Aorta (tissue), 5 donors: ENCODE measurements around the gene TPM1. TPM values are rescaled to one million over a fixed set of nuclear protein-coding genes. Genes with fewer than 3 reads are reported as not detected.

ENCODE experiments used
- ATAC-seq: fragments of 200-7000 bp; cut with Tn5 transposase; one replicate; pipeline ENCODE4 v1.9.1; 2022; ENCODE audit warnings: moderate library complexity; ENCODE audit not compliant: low FRiP score
- DNase-seq, 2 donors: peaks; one replicate each; pipeline ENCODE4 v3.0.0-alpha.2; 2020
- H3K27ac ChIP-seq, 2 donors: one replicate each; pipeline ENCODE4 v1.5.1; 2013; ENCODE audit warnings: low read length in 2 of 2, mild to moderate bottlenecking in 2 of 2, moderate library complexity in 2 of 2, control low read depth in 1 of 2, inconsistent platforms in 1 of 2, low read depth in 1 of 2
- H3K27me3 ChIP-seq, 2 donors: one replicate each; pipeline ENCODE4 v1.6.1; 2013; ENCODE audit warnings: control low read depth in 1 of 2, low read length in 1 of 2, mild to moderate bottlenecking in 1 of 2, moderate library complexity in 1 of 2; ENCODE audit not compliant: insufficient read depth in 2 of 2, control insufficient read depth in 1 of 2
- H3K36me3 ChIP-seq, 2 donors: one replicate each; pipeline ENCODE4 v1.6.1; 2013; ENCODE audit warnings: control low read depth in 1 of 2, low read length in 1 of 2, mild to moderate bottlenecking in 1 of 2; ENCODE audit not compliant: insufficient read depth in 2 of 2, control insufficient read depth in 1 of 2
- H3K4me1 ChIP-seq, 2 donors: one replicate each; pipeline ENCODE4 v1.6.1; 2013; ENCODE audit warnings: low read length in 2 of 2, control low read depth in 1 of 2, mild to moderate bottlenecking in 1 of 2, moderate library complexity in 1 of 2; ENCODE audit not compliant: insufficient read depth in 2 of 2, control insufficient read depth in 1 of 2
- H3K4me3 ChIP-seq, 2 donors: one replicate each; pipeline ENCODE4 v1.5.1; 2013; ENCODE audit warnings: low read length in 2 of 2, control low read depth in 1 of 2, mild to moderate bottlenecking in 1 of 2
- H3K9me3 ChIP-seq: one replicate; pipeline ENCODE4 v1.6.1; 2013; ENCODE audit warnings: mild to moderate bottlenecking, low read length; ENCODE audit not compliant: control insufficient read depth
- WGBS, 2 donors: extraction: QIAGEN DNeasy Blood & Tissue Kit; methylation state at CpG; one replicate each; pipeline ENCODE4 v1.1.7; 2013; 5-methylcytosine and 5-hydroxymethylcytosine counted together
- intact Hi-C, 2 donors: fragments of 100-400 bp; cut with DNase I; formaldehyde crosslinking; loops; one replicate each; pipeline versions ENCODE4 v1.14.2 to v1.15.0; 2022
- polyA plus RNA-seq, 2 donors: library from polyadenylated mRNA; stranded (reverse); fragments of 200-250 nt; gene quantifications; one replicate each; pipeline ENCODE4 v1.2.3, GENCODE V29; 2013
- total RNA-seq, 2 donors: library from RNA; stranded (reverse); fragmentation: NEBNext Ultra II Directional; extraction: Animal tissue kit (Norgen Biotek cat#: 25700); gene quantifications; one replicate each; pipeline ENCODE4 v1.2.1, GENCODE V29; 2021
- donor health status: healthy with polysubstance abuse.
- donor health status: Bipolar disorder and iron deficiency.
- donor health status: DM: no; HTN: no; CAD: no.
- donor health status: DM: no; HTN: no; CAD: no.
- donor health status: DM: yes; HTN: yes; CAD: no.

The TPM1 gene
- total and polyA plus RNA-seq, 4 donors: 861 to 1,497 (median 1,170) TPM

DNA sequence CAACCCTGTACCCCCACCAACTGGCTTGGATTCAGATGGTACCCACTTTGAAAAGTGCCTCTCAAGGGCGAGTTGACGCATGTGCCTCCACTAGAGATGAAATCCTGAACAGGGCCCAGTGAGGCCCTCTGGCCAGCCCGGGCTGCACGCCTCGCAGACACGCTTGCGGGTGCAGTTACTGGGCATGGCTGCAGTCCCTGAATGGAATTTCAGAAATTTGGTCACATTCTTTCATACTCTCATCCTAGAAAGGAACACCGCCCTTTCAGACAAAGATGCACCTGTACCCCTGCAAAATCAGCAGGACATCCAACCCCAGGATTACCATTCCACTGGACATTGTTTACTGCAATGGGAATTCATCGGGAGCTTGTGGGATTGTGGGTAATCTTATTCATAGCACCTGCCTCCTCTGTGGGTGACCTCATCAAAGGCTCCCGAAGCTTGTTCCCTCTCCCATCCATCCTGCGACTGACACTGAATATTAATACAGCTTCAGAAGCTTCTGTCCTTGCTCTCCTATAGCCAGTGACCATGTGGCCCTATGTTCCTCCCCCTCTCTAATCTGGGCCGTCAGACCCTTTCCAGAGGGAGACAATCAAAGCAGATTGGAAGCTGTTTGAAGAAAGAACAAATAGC is 42.5 kb upstream of the TPM1 start:
- Histone ChIP-seq H3K9me3 (no peaks in the 10 kb centered on the region), H3K4me3 (no peak overlapping the region), H3K4me1 (no peaks in the 10 kb centered on the region), H3K27me3 (no peaks in the 10 kb centered on the region), H3K27ac (no peak overlapping the region), H3K36me3 (no peaks in the 10 kb centered on the region)
- intact Hi-C loops: no loop called here
- DNase-seq: no peak
- no peak for ATAC-seq
- WGBS, 2 donors: 92 to 93% methylated on average over 12 of the region's 12 CpGs

DNA sequence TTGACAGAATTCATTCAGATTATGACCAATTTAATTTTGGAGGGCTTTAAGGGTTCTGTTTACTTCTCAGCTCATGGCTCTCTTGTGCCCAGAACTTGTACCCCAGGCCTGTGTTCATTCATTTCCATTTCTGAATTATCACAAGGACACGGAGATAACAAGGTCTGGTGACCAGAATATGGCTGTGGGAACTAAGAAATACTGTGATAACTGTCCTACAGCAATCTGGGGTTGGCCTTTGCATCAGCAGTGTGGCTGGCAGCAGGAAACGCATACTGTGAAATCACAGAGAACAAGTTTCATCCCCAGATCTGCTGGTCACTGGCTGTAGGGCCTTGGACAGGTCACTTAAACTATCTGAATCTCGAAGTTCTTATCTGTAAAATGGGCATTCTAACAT is 41.8 kb upstream of the TPM1 start:
- H3K4me3 ChIP-seq: no peak overlapping the region
- no peaks in the 10 kb centered on the region for H3K9me3 ChIP-seq
- no peak overlapping the region for H3K27ac ChIP-seq
- no peak for DNase-seq
- ATAC-seq: no peak
- 79 to 86% methylated on average over 3 of the region's 3 CpGs for WGBS, 2 donors
- no peaks in the 10 kb centered on the region for H3K27me3 ChIP-seq
- H3K4me1 ChIP-seq: no peaks in the 10 kb centered on the region
- no peaks in the 10 kb centered on the region for H3K36me3 ChIP-seq
- intact Hi-C loops: no loop called here

DNA sequence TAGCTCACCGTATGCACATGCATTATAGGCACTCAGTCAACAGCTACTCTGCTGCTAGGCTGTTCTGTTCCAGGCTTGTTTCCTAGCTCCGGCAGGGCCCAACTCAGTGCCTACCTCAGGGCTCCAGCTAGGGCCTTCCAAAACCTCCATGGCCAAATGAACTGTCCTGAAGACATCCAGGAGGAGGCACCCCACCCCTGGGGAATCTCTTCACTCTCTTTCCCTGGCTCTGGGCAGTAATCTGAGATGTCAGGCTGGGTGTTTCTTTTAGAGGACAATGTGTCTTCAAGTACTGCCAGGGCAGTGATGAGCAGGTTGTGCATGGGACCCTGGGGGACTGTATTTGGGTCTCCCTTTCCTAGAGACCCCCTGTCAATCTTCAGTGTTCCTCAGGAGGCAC is 38.3 kb upstream of the TPM1 start:
- intact Hi-C loops: no loop called here
- whole genome bisulfite sequencing, 2 donors: 87 to 96% methylated on average over 2 of the region's 2 CpGs
- Histone ChIP-seq H3K27me3 (no peaks in the 10 kb centered on the region), H3K4me3 (no peak overlapping the region), H3K36me3 (no peaks in the 10 kb centered on the region), H3K9me3 (no peaks in the 10 kb centered on the region), H3K4me1 (no peaks in the 10 kb centered on the region), H3K27ac (no peak overlapping the region)
- DNase-seq (no peak), ATAC-seq (no peak)

- 87 to 90% methylated on average over 8 of the region's 8 CpGs for WGBS, 2 donors
Observed at GRCh38 chr15:63006032-63006878, 36.3 kb upstream of the TPM1 start.

GRCh38 chr15:63008333-63009049 is 34.1 kb upstream of the TPM1 start:
- intact Hi-C loops: no loop called here
- no peaks in the 10 kb centered on the region for H3K9me3 ChIP-seq
- no peaks in the 10 kb centered on the region for H3K4me1 ChIP-seq
- ATAC-seq: no peak
- no peaks in the 10 kb centered on the region for H3K36me3 ChIP-seq
- no peak for DNase-seq
- 95 to 97% methylated on average over 6 of the region's 6 CpGs for WGBS, 2 donors
- H3K4me3 ChIP-seq: no peak overlapping the region
- H3K27me3 ChIP-seq: no peaks in the 10 kb centered on the region
- no peak overlapping the region for H3K27ac ChIP-seq

More at GRCh38 chr15:63006032-63006878, 36.3 kb upstream of the TPM1 start:
- DNase-seq (no peak), ATAC-seq (no peak)
- H3K36me3 ChIP-seq: no peaks in the 10 kb centered on the region
- H3K4me1 ChIP-seq: no peaks in the 10 kb centered on the region
- H3K27ac ChIP-seq: no peak overlapping the region
- H3K27me3 ChIP-seq: no peaks in the 10 kb centered on the region
- no peak overlapping the region for H3K4me3 ChIP-seq
- intact Hi-C loops: no loop called here
- no peaks in the 10 kb centered on the region for H3K9me3 ChIP-seq

DNA sequence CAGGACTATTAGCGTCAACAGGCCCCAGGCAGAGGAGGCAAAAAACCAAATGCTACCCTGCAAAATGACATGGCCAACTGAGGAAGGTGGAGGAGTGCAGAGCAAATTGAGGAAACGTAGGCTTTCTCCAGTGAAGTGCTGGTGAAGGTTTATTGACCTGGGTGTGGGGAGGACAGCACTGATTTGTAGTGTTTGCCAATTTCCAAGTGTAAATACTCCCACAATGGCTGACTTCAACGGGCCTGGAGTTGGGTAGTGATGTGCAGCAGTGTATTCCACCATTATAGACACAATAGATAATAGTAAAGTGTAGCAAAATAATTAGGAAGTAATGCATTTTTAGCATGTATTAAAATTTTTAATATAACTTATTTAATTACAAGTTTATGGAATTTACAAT is 32.2 kb upstream of the TPM1 start:
- H3K4me3 ChIP-seq: no peak overlapping the region
- DNase-seq: no peak
- WGBS, 2 donors: 87 to 94% methylated on average over 3 of the region's 3 CpGs
- intact Hi-C loops: no loop called here
- no peaks in the 10 kb centered on the region for H3K27me3 ChIP-seq
- H3K4me1 ChIP-seq: no peaks in the 10 kb centered on the region
- ATAC-seq: no peak
- H3K36me3 ChIP-seq: no peaks in the 10 kb centered on the region
- H3K27ac ChIP-seq: no peak overlapping the region
- no peaks in the 10 kb centered on the region for H3K9me3 ChIP-seq

DNA sequence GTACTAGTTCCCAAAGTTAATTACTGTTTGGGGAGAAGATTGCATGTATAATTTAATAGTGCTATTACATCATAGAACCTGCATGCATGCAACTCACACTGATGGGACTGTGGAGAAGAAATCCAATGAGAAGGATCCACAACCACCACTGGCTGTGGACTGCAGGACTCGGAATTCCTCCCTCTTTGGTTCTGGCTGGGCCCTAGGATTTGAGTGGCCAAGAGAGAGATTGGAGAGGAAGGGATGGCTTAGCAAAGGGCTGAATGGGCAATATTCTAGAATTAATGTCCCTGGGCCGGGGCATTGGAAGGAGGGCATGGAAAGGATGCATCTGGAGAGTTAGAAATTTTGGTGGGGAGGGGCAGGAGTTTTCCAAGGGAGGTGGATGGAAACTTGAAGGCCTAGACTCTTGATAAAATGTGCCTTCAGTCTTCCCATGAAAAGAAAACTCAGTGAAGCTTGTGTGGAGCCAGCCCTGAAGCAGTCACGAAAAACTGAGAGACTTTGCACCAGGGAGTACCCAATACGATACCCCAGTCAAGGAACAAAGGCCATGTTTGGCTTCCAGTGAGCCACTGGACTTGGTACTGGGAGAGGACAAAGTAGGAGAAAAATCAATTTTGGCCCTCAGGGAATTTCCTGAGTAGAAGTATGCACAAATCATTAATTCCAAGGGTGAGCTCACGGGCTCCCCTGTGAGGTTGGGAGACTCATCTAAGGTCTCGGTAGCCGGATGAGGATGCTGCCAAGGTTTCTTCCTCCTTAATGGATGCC is 31.4 kb upstream of the TPM1 start:
- no peaks in the 10 kb centered on the region for H3K4me1 ChIP-seq
- no peaks in the 10 kb centered on the region for H3K27me3 ChIP-seq
- no peak for ATAC-seq
- WGBS, 2 donors: 96 to 98% methylated on average over 7 of the region's 7 CpGs
- no peaks in the 10 kb centered on the region for H3K9me3 ChIP-seq
- intact Hi-C loops: no loop called here
- no peaks in the 10 kb centered on the region for H3K36me3 ChIP-seq
- no peak overlapping the region for H3K4me3 ChIP-seq
- no peak overlapping the region for H3K27ac ChIP-seq
- DNase-seq: no peak

DNA sequence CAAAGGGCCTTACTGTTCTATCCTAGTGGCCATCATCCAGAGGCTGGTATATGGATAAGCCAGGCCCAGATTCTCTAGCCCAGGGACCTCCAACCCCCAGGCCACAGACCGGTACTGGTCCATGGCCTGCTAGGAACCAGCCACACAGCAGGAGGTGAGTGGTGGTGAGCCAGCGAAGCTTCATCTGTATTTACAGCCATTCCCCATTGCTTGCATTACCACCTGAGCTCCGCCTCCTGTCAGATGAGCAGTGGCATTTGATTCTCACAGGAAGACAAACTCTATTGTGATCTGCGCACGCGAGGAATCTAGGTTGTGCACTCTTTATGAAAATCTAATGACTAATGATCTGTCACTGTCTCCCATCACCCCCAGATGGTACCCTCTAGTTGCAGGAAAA is 30.1 kb upstream of the TPM1 start:
- H3K9me3 ChIP-seq: no peaks in the 10 kb centered on the region
- H3K4me1 ChIP-seq: no peaks in the 10 kb centered on the region
- DNase-seq (no peak), ATAC-seq (no peak)
- H3K36me3 ChIP-seq: no peaks in the 10 kb centered on the region
- intact Hi-C loops: no loop called here
- 96 to 98% methylated on average over 6 of the region's 6 CpGs for WGBS, 2 donors
- H3K27me3 ChIP-seq: no peaks in the 10 kb centered on the region
- H3K27ac ChIP-seq: no peak overlapping the region
- H3K4me3 ChIP-seq: no peak overlapping the region
